ENCODE results near the gene FBN1.

Gene FBN1

GRCh38 chr15:48522123-48522522 lies 123.4 kb downstream of the FBN1 start:
- DNase-seq = no peak

DNA sequence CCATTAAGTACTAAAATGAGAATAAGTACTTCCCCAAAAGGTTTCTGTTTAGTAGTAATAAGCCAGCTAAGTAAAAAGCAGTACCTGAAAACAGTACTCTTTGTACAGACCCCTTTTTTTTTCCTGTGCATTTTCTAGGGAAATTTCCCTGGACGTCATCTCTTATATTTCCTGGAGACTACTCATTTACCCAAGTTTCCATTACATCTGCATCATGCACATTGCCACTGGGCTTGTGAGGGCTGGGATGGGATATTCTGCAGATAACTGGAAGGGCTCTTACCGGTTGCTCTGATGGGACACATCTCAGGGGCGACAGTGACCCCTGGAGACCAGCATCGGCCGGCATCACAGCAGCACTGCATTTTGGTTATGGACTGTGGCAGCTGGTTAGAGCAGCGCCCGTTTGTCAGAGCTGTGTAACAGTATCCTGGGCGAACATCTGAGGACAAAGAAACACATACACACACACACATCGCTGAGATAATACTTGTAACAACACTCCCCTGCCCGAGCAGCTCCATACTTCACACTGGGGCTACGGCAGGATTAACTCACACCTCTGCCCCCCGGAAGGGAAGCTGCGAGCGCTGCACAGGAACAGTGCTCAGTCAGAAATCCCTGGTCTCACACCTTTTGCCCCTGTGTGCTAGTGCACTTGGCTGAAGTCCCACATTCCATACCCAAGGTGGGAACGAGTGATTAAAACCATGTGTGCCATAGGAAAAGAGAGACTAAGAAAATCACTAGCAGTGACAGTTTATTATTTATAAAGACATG lies 124.9 kb downstream of the FBN1 start:
- no peak for DNase-seq

DNA sequence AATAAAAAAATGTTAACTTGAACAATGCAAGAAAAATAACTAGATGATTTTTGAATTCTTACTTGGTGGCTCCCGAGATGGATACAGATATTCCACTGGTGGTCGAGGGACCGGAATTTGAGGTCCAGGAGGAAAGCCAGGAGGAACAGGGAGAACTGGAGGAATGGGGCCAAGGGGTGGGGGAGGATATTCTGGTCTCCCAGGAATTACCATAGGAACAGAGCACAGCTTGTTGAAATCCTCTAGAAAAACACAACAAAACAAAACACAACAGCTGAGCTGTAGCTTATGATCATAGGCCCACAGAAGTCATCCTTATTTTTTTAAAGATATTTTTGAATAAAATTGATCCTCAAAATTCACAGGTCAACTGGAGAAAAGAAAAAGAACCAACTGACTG lies 129.4 kb downstream of the FBN1 start:
- no peak for DNase-seq

DNA sequence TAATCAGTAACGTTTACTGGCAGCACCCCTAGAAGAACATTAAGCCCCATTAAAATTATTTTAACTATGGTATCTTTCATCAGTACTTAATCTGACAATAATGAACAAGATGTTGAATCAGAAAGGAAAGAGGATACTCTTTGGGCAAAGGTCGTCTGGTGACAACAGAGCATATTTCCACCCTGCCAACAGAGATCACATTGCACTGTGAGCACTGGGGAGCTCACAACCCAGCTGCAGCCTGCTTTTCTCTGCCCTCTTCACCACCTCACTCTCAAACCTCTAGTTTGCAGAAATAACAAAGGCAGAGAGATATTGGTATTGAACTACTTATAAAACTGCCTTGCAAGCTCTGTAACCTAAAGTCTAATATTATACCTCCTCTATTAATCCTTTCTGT lies 130.0 kb downstream of the FBN1 start:
- DNase-seq = no peak

DNA sequence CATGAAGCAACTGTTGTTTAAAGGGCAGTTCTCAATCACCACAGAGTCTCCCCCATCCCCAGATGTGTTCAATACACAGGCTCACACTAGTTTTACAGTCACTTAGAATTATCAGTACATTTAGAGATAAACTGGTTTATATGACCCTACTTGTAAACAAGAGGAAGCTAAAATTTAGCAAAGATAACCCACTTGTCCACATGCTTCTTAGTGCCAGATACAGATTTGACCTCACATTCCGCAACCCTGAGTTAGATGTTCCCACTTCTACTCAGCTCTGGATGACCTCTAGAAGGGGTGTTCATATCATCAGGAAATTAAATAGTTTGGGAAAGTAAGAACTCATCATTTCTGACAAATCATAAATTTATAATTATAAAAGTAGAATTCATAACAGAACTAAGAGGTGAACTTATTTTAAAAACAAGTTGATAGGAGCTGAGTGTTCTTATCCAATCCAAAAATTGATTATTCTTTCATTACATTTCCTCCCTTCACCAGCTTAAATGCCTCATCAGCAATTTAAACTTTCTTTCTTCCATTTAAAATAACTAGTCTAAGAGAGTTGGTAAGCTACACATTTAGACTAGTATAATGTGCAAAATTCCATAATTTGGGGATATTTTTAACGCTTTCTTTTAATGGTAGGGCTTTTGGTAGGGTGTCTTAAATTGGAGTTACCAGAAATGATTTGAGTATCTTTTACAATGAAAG lies 131.2 kb downstream of the FBN1 start:
- DNase-seq = no peak

- DNase-seq = no peak
These were observed 134.5 kb downstream of the FBN1 start for GRCh38 chr15:48510976-48511375.

DNA sequence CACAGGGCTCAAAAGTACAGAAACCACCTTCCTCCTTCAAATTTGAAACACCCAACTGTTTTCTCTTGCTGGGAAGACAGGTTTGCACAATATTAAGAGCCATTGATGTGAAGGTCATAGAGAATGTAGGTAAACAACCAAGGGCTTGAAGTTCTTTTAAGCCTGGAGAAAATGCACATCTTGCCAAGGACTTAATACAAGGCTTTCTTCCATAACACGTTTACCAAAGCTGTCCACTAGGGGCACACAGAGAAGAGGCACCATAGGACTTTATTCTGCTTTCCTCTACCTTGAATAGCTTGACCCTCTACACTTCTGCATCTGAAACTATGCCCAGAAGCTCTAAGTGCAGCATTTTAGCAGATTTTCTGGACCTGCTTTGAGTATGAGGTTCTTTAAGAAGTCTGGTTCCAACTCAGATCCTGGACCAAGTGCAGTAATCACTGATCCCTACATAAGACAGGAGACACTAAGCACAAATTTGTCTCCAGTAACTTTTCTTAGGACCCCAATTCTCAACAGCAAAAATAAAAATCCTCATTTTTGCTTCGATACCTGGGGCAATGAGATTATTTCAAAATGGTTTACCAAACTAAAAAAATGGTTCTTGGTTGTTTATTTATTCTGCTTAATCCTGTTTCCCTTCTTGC lies 138.0 kb downstream of the FBN1 start:
- peak in 1 of 56 donors; percentile 33 for DNase-seq

DNA sequence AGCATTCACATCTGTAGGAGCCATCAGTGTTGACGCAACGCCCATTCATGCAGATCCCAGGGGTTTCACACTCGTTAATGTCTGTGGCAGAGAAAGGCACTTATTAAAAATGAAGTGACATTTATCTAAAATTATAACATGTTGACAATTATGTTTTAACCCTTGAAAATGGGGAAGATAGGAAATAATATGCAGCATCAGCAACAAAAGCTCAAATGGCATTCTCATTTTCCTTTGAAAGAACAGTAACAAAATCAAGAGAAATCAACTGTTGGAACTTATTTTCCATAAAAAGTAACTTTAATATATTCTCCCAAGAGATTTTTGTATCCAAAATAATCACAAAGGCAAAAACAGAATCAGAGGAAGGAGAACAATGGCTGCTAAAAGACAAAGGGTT lies 140.4 kb downstream of the FBN1 start:
- DNase-seq = no peak

- no peak for DNase-seq
These were observed 144.3 kb downstream of the FBN1 start for GRCh38 chr15:48501208-48501607.

- no peak for DNase-seq
These were observed 144.9 kb downstream of the FBN1 start for GRCh38 chr15:48500595-48500994.

GRCh38 chr15:48499978-48500377 lies 145.5 kb downstream of the FBN1 start:
- DNase-seq = no peak

DNA sequence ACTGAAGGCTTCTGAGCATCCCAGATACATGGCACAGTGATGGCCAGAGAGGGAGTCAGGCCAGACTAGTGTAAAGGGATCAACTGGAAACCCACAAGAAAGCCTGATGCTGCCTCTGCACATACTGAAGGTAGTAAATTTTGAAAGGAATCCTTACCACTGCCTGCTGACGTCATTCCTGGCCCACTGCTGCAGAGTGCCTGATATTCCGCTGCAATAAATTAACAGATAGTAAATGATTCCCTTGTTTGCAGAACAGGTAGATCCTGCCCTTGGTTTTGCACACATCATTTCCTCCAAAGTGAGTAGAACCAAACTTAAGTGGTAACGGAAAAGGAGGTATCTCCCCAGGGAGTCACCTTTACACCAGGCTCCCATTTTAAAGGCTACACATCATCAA lies 146.7 kb downstream of the FBN1 start:
- no peak for DNase-seq

DNA sequence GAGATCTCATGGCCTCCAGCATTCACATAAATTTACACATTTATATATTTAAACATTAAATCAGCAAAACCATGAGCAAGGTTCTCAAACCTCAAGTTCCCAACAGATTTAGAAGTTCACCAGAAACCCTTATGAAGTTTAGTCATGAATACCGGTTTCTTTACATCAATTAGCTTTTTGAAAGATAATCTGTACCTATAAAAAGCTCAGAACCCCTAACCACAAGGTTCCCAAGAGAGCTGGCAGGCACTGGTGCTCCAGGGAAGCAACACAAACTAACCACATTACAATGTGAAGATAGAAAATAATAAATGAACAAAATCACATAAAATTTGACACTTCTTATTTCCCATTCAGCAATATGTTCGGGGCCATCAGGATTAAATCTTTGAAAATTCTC lies 150.9 kb downstream of the FBN1 start:
- DNase-seq = no peak

DNA sequence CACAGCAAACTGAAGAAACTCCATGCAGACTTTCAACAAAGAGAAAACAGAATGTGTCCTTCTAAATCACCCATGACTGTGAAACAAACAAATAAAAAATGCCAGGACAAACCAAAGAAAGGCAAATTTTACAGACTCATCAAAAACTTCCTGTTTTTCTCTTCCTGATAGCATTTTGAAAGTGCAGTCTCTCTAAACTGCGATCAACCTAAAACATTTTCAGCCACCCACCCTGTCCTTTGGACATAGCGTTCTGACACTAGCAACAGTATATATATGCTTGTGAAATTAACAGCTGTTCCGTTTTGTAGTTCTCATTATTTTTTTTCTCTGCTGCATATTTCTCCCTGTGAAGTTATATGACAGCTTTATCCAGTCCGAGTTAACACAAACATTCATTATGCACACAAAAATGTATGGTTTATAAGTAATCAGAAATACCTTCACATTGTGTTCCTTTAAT lies 151.7 kb downstream of the FBN1 start:
- DNase-seq = no peak

- no peak for DNase-seq
These were observed 152.3 kb downstream of the FBN1 start for GRCh38 chr15:48493084-48493762.

DNA sequence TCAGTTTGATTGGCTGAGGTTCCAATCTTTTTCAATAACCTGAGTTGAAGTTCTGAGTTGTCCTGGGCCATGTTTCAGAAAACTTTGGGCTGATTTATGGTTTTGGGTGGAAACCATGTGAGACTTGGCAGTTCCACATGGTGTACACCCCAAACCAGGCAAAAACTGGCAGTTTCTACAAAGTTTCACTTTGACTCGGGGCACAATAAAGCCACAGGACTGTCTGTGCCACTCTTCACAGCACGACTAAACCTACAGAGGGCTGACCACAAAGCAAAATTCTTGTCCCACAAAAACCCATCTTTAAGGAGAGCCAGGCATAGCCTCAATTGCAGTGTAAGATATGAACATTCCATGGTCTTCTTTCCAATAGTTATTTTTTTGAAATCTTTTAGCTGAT lies 159.3 kb downstream of the FBN1 start:
- no peak for DNase-seq

- DNase-seq = no peak
These were observed 163.7 kb downstream of the FBN1 start for GRCh38 chr15:48481802-48482201.

GRCh38 chr15:48479751-48480150 lies 165.8 kb downstream of the FBN1 start:
- DNase-seq = no peak

DNA sequence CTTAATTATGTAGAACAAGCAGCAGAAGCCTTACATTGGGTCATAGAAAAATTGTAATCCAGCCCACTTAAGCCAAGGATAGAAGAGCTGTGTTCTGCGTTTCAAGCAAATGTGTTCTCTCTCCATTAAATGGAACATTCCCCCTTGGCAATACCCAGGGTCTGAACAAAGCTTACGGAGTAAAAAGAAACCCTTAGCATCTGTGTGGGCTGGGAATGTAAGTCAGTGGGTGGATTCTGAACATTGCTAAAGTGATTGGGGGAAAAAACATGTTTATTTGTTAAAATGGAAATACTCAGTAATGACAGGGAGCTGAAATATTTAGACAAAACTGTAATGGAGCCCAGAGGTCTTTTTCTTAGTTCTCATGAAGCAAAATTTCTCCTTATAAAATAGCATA lies 166.9 kb downstream of the FBN1 start:
- DNase-seq = no peak

DNA sequence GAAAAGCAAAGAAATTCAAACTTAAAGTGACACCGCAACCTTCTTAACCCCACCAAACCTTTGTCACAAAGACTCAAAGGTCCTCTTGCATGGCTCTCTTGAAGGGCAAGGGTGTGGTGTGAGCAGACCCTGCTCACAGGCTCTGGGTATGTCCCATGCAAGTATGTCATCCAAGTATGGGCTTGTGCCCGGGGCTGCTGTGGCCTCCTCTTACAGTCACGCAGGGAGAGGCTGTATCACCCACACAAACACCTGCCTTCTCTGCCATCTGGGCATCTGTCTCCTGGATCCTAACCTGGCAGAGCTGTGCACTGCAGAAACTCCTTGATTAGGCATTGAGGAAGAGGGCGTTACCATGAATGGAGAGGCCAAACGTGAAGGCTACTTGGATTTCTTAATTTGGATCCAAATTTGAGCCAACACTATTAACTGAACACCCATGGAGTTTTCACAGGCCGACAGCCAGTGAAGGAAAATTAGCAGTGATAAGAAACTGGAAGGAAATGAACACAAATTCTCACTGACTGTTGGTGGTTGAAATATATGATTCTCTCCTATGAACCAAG lies 167.6 kb downstream of the FBN1 start:
- DNase-seq = peak in 1 of 56 donors; percentile 1

- DNase-seq = no peak
These were observed 169.7 kb downstream of the FBN1 start for GRCh38 chr15:48475600-48476395.
